HG03354 (cell line): ENCODE measurements around the gene ZNF768.
"Not testable (repeated sequence)": the region's sequence is repeated elsewhere in the genome, so short reads cannot be mapped to it uniquely, and the experiment has no call there.

Experiments used
- ATAC-seq: cut with Tn5 transposase; IDR thresholded peaks from one replicate; pipeline ENCODE4 v1.9.1; 2021; ENCODE audit warnings: mild to moderate bottlenecking; ENCODE audit not compliant: unreplicated experiment, poor library complexity, severe bottlenecking

Gene ZNF768

DNA sequence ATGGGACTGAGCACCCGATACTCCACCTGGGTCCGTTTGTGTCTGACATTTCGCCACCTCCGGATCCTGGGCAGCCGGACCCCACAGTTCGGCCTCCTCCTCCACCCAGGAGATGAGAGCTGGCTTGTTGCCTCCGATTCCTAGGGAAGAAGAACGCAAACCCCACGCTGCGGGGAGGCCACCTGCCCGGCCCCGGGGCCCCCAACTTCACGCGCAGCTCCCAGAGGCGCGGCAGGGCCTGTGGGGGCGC is 31.3 kb upstream of the ZNF768 start:
- ATAC-seq, result peak; percentile 17

DNA sequence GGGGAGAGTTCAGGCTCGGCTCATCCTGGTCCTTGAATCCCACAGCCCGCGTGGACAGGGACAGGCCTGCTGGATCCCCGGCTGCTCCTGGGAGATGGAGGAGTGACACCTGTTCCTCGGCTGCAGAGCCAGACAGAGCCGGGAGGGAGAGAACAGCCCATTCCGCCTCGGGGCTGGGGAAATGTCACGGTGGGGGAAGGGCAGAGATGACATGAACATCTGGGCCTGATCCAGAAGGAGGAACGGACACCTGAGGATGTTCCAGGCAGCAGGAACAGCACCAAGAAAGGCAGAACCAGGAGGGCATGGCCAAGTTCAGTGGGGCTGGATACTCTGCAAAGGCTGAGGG is 29.7 kb upstream of the ZNF768 start:
- ATAC-seq, result no peak

DNA sequence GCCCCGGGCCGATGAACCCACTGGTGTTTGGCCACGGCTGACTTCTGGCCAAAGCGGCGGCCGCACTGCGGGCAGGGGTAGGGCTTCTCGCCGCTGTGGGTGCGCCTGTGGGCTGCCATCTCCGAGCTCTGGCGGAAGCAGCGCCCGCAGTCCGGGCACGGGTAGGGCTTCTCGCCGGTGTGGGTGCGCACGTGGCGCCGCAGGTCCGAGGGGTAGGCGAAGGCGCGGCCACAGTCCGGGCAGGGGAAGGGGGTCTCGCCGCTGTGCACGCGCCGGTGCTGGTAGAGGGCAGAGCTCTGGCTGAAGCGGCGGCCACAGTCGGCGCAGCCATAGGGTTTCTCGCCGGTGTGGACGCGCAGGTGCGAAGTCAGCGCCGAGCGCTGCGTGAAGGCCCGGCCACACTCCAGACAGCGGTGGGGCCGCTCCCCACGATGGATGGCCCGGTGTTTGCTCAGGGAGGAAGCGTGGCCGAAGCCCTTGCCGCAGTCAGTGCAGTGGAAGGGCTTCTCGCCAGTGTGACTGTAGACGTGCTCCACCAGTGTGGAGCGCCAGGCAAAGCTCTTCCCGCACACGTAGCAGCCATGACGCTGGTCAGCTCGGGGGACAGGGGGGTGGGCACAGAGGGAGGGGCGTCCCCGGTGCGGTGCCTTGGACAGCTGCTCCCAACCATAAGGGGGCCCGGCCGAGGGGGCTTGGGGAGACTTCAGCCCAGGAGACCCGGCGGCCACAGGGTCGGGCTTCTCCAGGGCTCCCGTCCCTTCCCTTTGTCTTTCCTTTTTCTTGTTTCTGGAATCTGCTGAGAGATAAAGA is 29.2 kb upstream of the ZNF768 start:
- no peak for ATAC-seq

DNA sequence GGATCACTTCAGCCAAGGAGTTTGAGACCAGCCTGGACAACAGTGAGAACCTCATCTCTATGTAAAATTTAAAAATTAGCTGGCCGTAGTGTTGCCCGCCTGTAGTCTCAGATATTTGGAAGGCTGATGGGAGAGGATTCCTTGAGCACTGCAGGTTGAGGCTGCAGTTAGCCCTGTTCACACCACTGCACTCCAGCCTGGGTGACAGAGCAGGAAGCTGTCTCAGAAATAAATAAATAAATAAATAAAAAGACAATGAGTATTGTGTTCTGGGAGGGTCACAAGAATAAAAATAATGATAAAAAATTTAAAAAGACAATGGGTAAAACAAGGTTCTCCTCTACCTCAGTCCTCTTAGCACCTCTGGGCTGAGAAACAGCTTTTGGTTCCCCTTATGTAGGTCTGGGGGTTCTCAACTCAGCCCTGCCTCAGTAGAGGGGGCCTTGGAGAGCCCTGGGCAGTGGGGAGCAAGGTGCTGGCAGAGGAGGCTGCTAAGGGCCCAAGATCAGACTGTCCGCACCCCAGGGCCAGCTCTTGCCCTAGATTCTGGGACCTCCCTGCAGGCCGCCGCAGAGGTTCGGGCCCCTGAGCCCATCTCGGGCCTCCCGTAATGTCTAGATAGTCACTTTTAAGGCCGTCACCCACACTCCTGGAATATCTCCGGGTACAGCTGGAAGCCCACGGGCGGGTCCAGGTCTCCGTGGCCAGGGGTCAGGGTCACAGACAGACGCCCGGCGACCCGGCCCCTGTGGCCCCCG is 28.4 kb upstream of the ZNF768 start:
- ATAC-seq, result no peak

DNA sequence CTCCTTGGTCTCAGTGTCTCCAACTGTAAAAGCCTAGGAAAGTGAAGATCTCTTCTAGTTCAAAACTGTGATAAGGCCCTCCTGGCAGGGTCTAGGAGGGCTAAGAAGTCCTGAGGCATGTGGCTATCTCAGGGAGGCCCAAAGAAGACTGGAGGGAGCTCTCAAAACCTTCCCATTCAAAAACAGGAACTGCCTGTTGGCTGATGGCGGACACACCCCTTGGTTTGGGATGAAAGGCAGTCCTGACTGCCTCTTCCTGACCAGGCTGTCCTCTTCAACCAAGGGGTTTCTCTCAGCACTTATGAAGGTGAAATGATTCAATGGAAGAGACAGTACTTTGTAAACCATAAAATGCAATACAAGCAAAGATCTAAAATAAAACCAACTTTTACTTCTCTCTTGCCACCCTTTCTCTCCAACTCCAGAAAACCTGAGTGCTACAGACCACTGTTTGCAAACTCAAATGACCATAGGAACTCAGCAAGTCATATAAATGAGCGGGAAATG is 27.1 kb upstream of the ZNF768 start:
- ATAC-seq, result no peak

DNA sequence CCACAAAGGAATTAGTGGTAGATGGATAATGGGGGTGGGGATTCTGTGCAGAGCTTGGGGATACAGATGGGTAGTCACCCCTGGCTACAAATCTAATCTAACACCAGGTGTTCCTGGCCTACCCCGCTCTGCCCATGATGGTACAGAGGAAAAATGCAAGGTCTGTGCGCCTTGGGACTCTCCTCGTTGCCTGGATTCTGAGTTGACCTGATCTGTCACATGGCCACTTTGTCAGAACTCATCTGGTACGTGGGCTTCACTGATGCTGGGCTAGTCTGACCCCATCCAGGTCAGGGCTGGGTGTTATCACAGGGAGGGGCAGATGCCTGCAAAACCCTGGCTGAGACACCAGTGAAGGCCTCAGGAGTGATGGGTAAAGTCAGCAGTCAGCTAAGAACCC is 26.6 kb upstream of the ZNF768 start:
- ATAC-seq, result no peak

DNA sequence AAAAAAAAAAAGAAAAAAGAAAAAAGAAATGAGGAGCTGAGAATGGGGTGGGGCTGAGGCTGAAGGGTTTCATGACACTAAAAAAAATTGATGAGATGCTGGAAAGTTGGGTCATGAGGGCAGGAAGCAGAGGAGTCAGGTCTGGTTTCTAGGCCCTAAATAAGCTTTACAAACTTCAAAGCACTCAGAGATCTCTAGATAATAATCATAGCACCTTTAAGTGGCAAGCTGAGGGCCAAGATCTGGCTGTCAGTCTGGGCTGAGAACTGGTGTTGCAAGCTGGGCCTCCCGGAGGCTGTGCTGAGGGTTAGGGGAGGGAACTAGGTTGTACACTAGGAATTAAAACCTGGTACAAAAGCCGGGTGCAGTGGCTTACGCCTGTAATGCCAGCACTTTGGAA is 25.4 kb upstream of the ZNF768 start:
- ATAC-seq, result no peak

DNA sequence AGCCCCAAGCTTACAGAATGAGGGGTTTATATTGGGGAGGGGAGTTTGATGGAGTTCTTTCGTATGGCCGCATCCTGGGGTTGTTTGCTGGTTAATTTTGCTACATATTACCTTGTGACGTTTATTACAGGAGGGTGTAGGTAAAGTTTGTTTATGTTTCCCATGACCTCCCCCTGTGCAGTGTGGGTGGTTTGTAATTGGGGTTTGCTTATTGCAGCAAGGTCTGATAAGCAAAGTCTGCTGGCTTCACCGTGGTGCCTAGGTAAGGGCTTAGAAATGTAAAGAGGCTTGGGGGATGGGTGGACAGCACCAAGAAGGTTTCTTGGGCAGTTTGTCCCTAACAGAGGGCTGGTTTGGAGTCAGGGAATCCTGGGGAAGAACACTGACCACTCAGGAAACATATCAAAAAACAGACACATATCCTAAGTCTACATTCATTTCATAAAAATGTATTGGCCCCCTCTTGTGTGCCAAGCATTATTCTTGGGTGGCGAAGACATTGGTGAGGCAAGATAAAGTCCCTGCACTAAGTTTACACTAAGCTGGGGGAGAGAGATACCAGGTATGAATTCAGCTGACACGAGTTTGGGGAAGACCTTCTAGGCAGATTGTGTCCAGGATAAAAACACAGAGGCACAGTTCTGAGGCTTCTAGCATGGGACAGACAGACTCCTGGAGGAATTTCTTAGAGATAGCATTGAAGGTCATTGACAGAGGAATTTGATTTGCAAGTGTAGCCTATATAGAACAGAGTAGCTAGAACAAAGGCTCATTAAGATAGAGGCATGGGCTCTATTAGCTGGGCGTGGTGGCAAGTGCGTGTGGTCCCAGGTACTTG is 22.3 kb upstream of the ZNF768 start:
- no peak for ATAC-seq

DNA sequence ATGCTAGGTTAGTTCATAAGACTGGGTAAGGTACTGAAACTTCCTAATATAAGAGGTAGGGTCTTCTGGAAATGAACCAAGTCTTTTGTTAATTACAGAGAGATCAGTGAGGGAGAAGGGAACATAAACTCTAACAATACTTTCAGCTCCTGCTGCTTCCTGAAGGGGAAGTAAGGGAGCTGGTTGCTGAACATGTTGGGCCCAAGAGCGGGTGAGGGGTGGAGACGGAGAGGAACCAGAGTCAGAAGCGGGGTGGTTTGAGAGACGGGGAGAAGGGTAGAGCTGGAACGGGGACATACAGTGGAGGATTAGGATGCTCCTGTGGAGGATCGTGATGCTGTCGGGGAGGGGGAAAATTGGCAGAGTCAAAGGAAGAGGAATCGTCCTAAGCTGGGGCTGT is 19.7 kb upstream of the ZNF768 start:
- ATAC-seq, result no peak

DNA sequence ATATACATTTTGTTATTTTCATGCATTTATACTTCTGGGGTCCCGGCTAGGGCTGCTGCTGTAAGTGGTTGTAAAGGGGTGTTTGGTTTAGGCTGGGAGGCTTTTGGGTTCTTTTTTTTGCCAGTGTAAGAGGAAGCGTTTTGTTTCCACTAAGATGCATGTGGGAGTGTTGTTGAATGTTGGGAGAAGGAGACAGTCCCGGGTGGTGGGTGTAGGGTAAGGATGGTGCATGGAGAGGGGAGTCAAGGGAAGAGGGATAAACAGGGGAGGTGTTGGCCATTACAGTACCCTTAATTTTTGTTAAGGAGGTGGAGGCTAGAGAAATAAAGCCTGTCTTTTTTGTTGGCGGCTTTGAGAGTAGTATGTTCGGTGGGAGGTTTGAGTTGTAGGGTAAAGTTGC is 16.7 kb upstream of the ZNF768 start:
- no peak for ATAC-seq

DNA sequence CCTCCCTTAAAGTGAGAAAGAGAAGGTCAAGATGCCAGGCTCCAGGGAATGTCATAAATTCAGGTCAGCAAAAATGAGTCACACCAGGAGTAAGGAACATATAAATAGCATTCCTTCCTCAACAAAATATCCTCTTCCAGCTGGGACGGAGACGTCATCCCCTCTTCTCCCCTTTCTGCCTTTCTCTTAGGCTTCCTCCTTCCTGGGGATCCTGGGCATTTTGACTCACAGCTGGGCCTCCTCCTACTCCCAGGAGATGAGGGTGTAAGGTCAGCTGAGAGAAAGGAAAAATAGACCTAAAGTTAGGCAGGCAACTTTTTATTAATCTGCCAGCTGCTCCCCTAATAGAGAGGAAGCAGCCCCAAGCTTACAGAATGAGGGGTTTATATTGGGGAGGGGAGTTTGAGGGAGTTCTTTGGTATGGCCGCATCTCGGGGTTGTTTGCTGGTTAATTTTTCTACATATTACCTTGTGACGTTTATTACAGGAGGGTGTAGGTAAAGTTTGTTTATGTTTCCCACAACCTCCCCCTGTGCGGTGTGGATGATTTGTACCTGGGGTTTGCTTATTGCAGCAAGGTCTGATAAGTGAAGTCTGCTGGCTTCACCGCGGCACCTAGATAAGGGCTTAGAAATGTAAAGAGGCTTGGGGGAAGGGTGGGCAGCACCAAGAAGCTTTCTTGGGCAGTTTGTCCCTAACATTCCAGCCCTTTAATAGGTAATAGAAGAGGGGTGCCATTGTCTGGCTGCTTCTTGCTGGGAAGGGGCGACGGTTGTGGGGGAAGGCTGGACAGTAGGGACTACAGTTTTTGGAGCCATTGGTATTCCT is 15.3 kb upstream of the ZNF768 start:
- ATAC-seq, result no peak

DNA sequence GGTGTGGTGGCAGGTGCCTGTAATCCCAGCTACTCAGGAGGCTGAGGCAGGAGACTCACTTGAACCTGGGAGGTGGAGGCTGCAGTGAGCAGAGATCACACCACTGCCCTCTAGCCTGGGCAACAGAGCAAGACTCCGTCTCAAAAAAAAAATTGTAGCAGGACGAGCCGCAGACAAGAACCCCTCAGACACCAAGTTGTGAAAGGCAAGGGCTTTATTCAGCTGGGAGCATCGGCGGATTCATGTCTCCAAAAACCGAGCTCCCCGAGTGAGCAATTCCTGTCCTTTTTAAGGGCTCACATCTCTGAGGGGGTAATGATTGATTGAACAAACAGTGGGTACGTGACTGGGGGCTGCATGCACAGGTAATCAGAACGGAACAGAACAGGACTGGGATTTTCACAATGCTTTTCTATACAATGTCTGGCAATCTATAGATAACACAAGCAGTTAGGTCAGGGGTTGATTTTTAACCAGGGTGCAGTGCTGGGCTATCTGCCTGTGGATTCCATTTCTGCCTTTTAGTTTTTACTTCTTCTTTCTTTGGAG is 14.6 kb upstream of the ZNF768 start:
- ATAC-seq, result not testable (repeated sequence)

DNA sequence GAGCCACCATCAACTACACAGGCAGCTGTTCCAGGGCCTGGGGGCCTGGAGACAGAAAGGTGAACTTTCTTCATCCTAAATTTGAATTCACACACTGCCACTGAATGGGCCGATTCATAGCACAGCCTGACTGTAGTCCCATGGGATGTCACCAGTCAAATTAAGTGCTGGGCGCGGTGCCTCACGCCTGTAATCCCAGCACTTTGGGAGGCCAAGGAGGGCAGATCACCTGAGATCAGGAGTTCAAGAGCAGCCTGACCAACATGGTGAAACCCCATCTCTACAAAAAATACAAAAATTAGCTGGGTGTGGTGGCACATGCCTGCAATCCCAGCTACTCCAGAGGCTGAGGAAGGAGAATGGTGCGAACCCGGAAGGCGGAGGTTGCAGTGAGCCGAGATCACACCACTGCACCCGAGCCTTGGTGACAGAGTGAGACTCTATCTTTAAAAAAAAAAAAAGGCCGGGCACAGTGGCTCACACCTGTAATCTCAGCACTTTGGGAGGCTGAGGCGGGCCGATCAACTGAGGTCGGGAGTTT is 13.7 kb upstream of the ZNF768 start:
- not testable (repeated sequence) for ATAC-seq

DNA sequence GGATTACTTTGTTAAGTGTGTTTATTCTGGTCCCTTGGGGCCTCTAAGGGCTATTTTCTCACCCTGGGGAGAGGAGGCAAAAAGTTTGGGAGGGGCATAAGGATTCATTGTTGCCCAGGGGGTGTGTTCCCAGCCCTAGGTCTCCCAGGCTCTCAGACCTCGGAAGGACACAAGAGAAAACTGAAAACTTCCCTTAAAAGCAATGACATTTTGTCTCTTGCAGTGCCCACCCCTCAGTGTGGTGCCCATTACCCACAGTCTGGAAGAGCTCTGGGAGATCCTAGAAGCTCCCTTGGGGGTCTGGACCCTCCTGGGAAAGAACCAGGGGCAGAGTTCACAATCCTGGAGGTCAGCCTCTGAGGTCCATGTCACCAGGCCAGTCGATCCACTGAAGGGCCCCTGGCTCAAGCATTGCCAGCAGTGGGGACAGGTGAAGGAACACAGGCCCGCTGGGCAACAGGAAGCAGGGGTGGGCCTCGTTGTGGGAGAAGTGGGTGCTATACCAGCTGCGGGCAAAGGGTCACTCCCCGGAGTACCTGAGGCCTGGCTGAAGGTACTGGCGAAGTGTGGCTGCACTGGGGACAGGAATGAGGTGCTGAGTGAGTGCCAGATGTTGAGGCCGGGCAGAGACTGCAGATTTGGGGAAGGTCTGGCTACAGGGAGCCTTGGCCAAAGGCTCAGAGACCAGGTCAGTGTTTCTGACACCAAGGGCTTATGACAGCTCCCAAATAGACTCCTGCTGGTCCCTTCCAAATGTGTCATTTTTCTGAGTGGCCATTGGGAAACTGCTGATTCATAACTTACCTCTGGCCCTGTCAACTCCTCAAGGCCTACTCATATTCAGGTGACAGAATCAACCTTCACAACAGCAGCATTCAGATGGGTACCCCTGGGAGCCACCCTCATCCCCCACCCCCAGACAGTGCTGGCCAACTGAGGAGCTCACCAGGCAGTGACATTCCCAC is 12.9 kb upstream of the ZNF768 start:
- no peak for ATAC-seq

DNA sequence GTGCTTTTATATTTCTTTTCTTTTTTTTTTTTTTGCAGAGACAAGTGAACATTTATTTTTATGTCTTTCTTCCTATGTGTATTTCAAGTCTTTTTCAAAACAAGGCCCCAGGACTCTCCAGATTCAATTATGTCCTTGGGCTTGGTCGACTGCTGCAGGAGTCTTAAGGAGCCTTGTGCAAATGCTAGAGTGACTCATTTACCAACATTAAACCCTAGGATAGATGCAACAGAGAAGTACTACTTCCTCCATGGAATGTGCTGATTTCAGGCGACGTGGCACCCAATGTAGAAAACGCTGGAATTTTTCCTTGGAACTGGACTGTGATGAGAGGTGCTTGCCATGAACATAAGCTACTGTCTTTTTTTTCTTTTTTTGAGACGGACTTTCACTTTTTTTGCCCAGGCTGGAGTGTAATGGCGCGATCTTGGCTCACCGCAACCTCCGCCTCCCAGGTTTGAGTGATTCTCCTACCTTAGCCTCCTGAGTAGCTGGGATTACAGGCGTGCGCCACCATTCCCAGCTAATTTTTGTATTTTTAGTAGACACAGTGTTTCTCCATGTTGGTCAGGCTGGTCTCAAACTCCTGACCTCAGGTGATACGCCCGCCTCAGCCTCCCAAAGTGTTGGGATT is 10.1 kb upstream of the ZNF768 start:
- ATAC-seq, result not testable (repeated sequence)

DNA sequence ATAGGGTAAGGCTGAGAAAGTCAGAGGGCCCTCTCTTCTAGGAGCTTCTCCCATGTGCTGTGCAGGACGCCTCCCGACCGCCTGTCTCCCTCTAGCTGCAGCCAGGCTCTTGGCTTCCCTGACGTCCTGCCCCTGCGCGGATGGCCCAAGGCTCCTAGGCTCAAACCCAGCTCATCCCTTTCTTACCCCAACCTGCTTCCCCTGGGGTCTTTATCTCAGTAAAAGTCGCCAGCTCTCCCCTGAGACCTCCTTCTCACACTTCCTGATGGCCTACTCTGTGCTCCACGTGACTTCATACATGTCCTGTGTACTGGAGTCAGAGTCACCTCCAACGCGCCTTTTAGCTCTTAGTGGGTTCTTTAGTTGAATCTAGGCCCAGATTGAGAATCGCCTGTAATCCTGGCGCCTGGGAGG is 9.4 kb upstream of the ZNF768 start:
- ATAC-seq, result peak; percentile 46

DNA sequence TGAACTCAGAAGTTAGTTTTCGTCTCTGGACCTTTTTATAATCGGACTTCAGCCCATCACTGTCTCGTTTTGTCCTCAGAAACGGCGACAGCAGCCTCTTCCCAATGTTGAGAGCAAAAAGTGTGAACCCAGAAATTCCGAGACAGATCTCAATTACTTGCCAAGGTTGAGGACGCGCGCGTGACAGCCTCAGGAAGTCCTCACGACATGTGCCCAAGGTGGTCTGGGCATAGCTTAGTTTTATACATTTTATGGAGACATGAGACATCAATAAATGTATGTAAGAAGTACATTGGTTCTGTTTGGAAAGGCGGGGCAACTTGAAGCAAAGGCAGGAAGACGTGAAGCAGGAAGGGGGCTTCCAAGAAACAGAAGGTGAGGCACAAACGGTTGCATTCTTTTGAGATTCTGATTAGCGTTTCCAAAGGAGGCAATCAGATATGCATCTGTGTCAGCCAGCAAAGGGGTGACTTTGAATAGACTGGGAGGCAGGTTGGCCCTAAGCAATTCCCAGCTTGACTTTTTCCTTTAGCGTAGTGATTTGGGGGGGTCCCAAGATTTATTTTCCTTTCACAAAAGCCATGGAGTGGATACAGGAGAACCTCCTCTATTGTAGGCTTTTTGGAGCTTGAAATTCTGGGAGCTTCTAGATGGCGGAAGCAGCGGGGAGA is 8.9 kb upstream of the ZNF768 start:
- ATAC-seq, result peak; percentile 8
